Testis (tissue), 3 donors: ENCODE measurements around the gene RPP25L. TPM values are rescaled to one million over a fixed set of nuclear protein-coding genes. Genes with fewer than 3 reads are reported as not detected.
A peak's percentile ranks its signal among the peaks of the same experiment; 100 is the strongest.
"Not testable (repeated sequence)": the region's sequence is repeated elsewhere in the genome, so short reads cannot be mapped to it uniquely, and the experiment has no call there.

Experiments used
- DNase-seq: peaks from one replicate; pipeline ENCODE4 v3.0.0-alpha.2; 2019
- H3K27ac ChIP-seq, 2 donors: fragments of 200-600 bp; sonication (generic); one replicate each; pipeline ENCODE4 v1.5.1; 2019
- H3K27me3 ChIP-seq: fragments of 200-600 bp; sonication (generic); one replicate; pipeline ENCODE4 v1.5.1; 2019
- H3K36me3 ChIP-seq: fragments of 200-600 bp; sonication (generic); one replicate; pipeline ENCODE4 v1.5.1; 2017; ENCODE audit warnings: low read depth; ENCODE audit errors: missing control alignments
- H3K4me1 ChIP-seq: fragments of 200-600 bp; sonication (generic); one replicate; pipeline ENCODE4 v1.5.1; 2019
- H3K4me3 ChIP-seq, 2 donors: fragments of 200-600 bp; sonication (generic); one replicate each; pipeline ENCODE4 v1.5.1; 2017 to 2019
- H3K9me3 ChIP-seq: fragments of 200-600 bp; sonication (generic); one replicate; pipeline ENCODE4 v1.5.1; 2017
- CTCF ChIP-seq, 3 experiments: fragments of 450-650 bp in 2 of 3; fragments of 200-600 bp in 1 of 3; sonication (generic) in 1 of 3; IDR thresholded peaks; one replicate each; pipeline ENCODE4 v1.5.1; 2016 to 2019; ENCODE audit warnings: antibody characterized with exemption in 3 of 3, mild to moderate bottlenecking in 2 of 3, moderate library complexity in 1 of 3
- POLR2A ChIP-seq: fragments of 450-650 bp; IDR thresholded peaks from one replicate; pipeline ENCODE4 v1.6.1; 2017; ENCODE audit warnings: antibody characterized with exemption, mild to moderate bottlenecking, moderate library complexity
- WGBS, 2 donors: methylation state at CpG; one replicate each; pipeline ENCODE4 v1.1.5; 2018; 5-methylcytosine and 5-hydroxymethylcytosine counted together
- intact Hi-C: fragments of 100-400 bp; cut with DNase I; formaldehyde crosslinking; loops from one replicate; pipeline ENCODE4 v1.15.1; 2023; ENCODE audit warnings: low total_unique reads
- polyA plus RNA-seq: library from polyadenylated mRNA; stranded (reverse); fragments of 350-450 nt; fragmentation: Illumina TruSeq; extraction: RNeasy Lipid Tissue Mini Kit (QIAGEN cat#74804); gene quantifications from one replicate; pipeline ENCODE4 v1.2.3, GENCODE V29; 2014; ENCODE audit warnings: low read depth, low replicate concordance; ENCODE audit not compliant: insufficient read depth
- total RNA-seq, 2 donors: library from RNA; depleted of rRNA; stranded (reverse); fragments of >200 nt; gene quantifications; one replicate each; pipeline ENCODE4 v1.2.3, GENCODE V29; 2016

Gene RPP25L
- total and polyA plus RNA-seq, 3 donors from 2014 or later: 23.5 to 26.8 (median 25.1) TPM

- TF ChIP-seq CTCF (IDR thresholded peaks at IDR 0.05): no peak
- no peak for TF ChIP-seq POLR2A
- Histone ChIP-seq H3K4me1 (peaks cover 22% of the 10 kb centered on the region), H3K27me3 (no peaks in the 10 kb centered on the region), H3K27ac (peak overlapping the region; percentile 60 to 86), H3K9me3 (no peaks in the 10 kb centered on the region), H3K4me3 (peak overlapping the region; percentile 70 to 81), H3K36me3 (no peaks in the 10 kb centered on the region)
- no peak for DNase-seq
- intact Hi-C loops: no loop called here
- 3% methylated on average over 8 of the region's 8 CpGs; no CpG with 5 or more reads in 1 of the 2 donors for WGBS, 2 donors
These were observed 35.1 kb upstream of the RPP25L start for GRCh38 chr9:34647084-34647403.

DNA sequence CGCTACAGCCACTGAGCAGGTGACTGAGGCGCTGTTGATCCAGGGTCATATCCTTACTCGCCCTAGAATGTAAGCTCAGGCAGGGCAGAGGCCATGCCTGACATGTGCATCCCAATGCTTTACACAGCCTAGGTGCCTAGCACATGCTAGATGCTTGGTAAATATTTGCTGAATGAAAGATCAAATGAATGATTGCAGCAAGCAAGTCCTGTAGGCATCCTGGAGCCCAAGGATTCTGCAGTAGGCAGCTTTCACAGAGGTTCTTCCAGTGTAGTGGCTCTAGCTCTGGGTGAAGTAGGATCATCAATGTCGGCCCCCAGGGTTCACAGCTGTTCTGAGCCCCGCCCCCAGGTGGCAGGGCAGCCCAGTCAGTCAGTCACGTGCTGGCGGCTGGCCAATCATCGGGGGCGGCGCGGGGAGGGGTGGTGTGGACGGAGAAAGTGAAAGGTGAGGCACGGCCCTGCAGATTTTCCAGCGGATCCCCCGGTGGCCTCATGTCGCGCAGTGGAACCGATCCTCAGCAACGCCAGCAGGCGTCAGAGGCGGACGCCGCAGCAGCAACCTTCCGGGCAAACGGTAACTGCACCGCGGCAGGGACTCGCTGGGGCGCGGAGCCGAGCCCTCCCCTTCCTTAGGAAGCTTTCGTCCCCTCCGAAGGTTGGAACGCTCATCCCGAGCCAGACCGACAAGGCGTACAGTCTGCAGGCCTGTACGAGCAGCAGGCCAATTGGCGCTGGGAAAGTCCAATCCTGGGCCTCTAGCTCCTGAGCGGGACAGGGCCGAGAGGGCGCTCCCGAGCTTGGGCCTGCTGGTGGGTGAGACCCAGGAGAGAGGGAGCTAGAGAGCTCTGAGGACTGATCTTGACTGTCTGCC is 34.5 kb upstream of the RPP25L start, which contains the start of gene GALT:
Gene GALT (plus strand): TSS at position 465 of the 873 bp plus-strand sequence. CDS start 30 bp downstream, at position 495.
- Histone ChIP-seq H3K4me3 (peak within 1 kb of the TSS; percentile 70 to 81), H3K4me1 (peaks cover 18% of the 10 kb centered on the region), H3K9me3 (no peaks in the 10 kb centered on the region), H3K36me3 (no peaks in the 10 kb centered on the region), H3K27ac (peak within 1 kb of the TSS; percentile 60 to 86), H3K27me3 (no peaks in the 10 kb centered on the region)
- WGBS, 2 donors: 5 to 10% methylated on average over 18 to 41 of the region's 43 CpGs
- intact Hi-C loops: no loop called here
- DNase-seq: peak; percentile 96
- TF ChIP-seq POLR2A (no peak), CTCF (IDR thresholded peaks at IDR 0.05) (peak; percentile 6 to 47 (median 13))

DNA sequence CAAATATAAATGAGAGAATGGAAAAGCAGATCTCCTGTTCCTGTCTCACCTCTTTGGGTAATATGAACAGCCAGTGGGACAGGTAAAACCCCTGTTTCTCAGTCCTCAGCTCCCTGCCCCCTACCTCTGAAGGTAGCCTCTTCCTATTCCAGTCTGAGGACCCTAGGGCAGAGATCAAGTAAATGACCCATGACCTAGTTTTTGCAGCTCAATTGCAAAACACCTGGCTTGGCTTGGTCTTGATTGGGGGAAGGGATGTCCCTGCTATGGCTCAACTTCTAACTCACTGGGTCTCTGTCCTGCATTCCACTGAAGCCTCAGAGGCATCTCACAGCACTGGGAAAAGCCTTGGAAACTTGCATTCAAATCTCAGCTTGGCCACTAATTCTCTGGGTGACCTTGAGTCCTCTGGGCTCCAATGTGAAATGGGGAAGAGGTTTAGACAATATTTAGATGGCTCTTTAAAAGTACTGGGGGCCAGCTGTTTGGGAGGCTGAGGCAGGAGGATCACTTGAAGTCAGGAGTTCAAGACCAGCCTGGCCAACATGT is 32.9 kb upstream of the RPP25L start:
- intact Hi-C loops: no loop called here
- DNase-seq: no peak
- TF ChIP-seq POLR2A (no peak), CTCF (IDR thresholded peaks at IDR 0.05) (no peak)

DNA sequence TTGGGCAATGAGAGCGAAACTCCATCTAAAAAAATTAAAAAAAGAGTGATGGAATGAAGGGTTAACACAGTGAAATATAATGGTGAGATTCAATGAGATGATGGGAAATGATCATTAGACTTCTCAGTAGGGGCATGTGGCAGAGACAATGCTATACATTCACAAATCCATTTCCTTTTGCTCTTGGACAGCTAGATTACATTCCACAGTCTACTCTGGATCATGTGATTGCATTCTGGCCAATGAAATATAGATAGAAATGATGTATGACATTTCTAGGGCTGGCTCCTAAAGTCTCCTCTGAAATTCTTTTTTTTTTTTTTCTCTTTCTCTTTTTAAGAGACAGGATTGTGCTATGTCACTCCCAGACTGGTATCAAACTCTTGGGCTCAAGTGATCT is 30.8 kb upstream of the RPP25L start:
- peaks cover 14% of the 10 kb centered on the region for H3K4me1 ChIP-seq
- intact Hi-C loops: no loop called here
- H3K27me3 ChIP-seq: no peaks in the 10 kb centered on the region
- H3K27ac ChIP-seq: no peak overlapping the region
- WGBS, 2 donors: 94 to 100% methylated on average over 1 of the region's 1 CpG
- DNase-seq: no peak
- TF ChIP-seq POLR2A (no peak), CTCF (IDR thresholded peaks at IDR 0.05) (no peak)
- no peak overlapping the region for H3K4me3 ChIP-seq
- H3K36me3 ChIP-seq: no peaks in the 10 kb centered on the region
- no peaks in the 10 kb centered on the region for H3K9me3 ChIP-seq

More for the DNA sequence above, 32.9 kb upstream of the RPP25L start:
- no peaks in the 10 kb centered on the region for H3K36me3 ChIP-seq
- no peak overlapping the region for H3K4me3 ChIP-seq
- H3K9me3 ChIP-seq: no peaks in the 10 kb centered on the region
- H3K27ac ChIP-seq: no peak overlapping the region
- no peaks in the 10 kb centered on the region for H3K27me3 ChIP-seq
- H3K4me1 ChIP-seq: peaks cover 11% of the 10 kb centered on the region

GRCh38 chr9:34639322-34639721 is 27.4 kb upstream of the RPP25L start:
- 83 to 91% methylated on average over 8 of the region's 8 CpGs for WGBS, 2 donors
- H3K27ac ChIP-seq, H3K36me3 ChIP-seq, H3K9me3 ChIP-seq, H3K4me3 ChIP-seq, DNase-seq, H3K27me3 ChIP-seq, intact Hi-C loops: not testable (repeated sequence)
- peaks cover 11% of the 10 kb centered on the region for H3K4me1 ChIP-seq
